Right lobe of liver (tissue), 4 donors: Measurements from ENCODE around the gene ADAMTS2.

Experiments used
- CTCF ChIP-seq, 4 donors: fragments of 200-600 bp in 3 of 4; fragments of 450-650 bp in 1 of 4; IDR thresholded peaks; one replicate each; pipeline versions ENCODE4 v1.5.1 to v1.8.0; 2016 to 2022; ENCODE audit warnings: antibody characterized with exemption in 4 of 4, mild to moderate bottlenecking in 2 of 4
- POLR2A ChIP-seq: fragments of 450-650 bp; IDR thresholded peaks from one replicate; pipeline ENCODE4 v1.6.1; 2017; ENCODE audit warnings: antibody characterized with exemption, mild to moderate bottlenecking
- donor health status: DM: no; HTN: no; CAD: no.
- donor health status: DM: no; HTN: no; CAD: no.
- donor health status: DM: no; HTN: yes; CAD: no.

DNA sequence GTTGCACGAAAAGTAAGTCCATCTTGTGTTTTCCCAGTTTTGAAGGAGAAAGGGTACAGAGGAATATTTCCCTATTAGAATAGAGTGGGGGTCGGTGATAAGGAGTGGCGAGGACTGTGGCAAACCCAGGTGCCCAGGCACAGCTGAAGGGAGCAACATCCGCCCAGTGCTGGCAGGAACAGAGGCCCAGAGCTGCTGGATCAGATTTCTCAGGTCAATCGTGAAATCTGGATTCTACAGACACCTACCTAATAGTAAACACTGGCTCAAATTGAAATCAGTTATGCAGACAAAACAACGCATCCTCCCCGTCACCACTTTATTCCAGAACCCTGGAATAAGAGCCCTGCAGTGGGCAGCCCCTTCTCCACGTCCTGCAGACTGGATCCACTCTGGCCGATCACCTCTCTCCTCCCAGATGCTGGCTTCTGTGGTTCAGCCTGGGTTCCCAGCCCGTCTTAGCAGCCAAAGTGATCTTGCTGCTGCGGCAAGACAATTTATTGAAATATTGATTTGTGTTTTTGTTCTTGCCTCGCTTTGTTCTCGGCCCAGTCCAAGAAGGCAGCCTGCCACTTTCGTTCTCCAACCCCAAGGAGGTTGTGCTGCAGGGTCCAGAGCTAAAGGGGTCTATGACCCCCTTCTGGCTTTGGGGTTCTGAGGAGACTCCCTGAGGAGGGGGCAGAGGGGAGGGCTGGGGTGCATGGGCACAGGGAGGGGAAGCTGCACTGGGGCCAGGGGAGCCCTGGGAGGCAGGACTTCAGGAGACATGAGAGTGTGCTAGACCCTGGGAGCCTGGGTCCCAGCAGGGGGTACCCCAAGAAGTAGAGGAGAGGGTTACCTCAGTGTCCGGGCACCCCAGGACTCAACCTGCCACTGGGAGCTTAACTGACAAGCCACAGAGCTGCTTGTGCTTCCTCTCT lies 181.8 kb downstream of the ADAMTS2 start:
- TF ChIP-seq CTCF (IDR thresholded peaks at IDR 0.05) (no peak), POLR2A (no peak)
